Heart right ventricle (tissue), 16 donors: ENCODE measurements around the gene SNX6. TPM values are rescaled to one million over a fixed set of nuclear protein-coding genes. Genes with fewer than 3 reads are reported as not detected.
"Not testable (repeated sequence)": the region's sequence is repeated elsewhere in the genome, so short reads cannot be mapped to it uniquely, and the experiment has no call there.

Source experiments
- ATAC-seq, 8 donors: fragments of 200-7000 bp; cut with Tn5 transposase; one replicate each; pipeline ENCODE4 v1.9.1; 2020; ENCODE audit warnings: mild to moderate bottlenecking in 8 of 8, moderate library complexity in 8 of 8, moderate number of reproducible peaks in 1 of 8
- DNase-seq, 2 donors: peaks; one replicate each; pipeline ENCODE4 v3.0.0-alpha.2; 2020
- H3K27ac ChIP-seq, 10 donors: fragments of 200-600 bp; sonication (generic) in 2 of 10; one replicate each; pipeline versions ENCODE4 v1.5.0 to v1.8.0; 2020 to 2022; ENCODE audit warnings: mild to moderate bottlenecking in 3 of 10
- H3K27me3 ChIP-seq, 7 donors: fragments of 200-600 bp; one replicate each; pipeline ENCODE4 v1.8.0; 2021 to 2022; ENCODE audit warnings: mild to moderate bottlenecking in 2 of 7
- H3K36me3 ChIP-seq, 9 donors: fragments of 200-600 bp; sonication (generic) in 1 of 9; one replicate each; pipeline versions ENCODE4 v1.5.0 to v1.8.0; 2020 to 2022; ENCODE audit warnings: mild to moderate bottlenecking in 2 of 9
- H3K4me1 ChIP-seq, 9 donors: fragments of 200-600 bp; sonication (generic) in 1 of 9; one replicate each; pipeline versions ENCODE4 v1.5.0 to v1.8.0; 2020 to 2022; ENCODE audit warnings: mild to moderate bottlenecking in 4 of 9
- H3K4me3 ChIP-seq, 10 donors: fragments of 200-600 bp; sonication (generic) in 2 of 10; one replicate each; pipeline versions ENCODE4 v1.5.0 to v1.8.0; 2020 to 2022; ENCODE audit warnings: mild to moderate bottlenecking in 7 of 10, moderate library complexity in 2 of 10
- H3K9me3 ChIP-seq, 11 donors: fragments of 200-600 bp in 10 of 11; sonication (generic) in 2 of 11; one replicate each; pipeline versions ENCODE4 v1.5.0 to v1.8.0; 2013 to 2022; ENCODE audit warnings: mild to moderate bottlenecking in 2 of 11, control low read depth in 1 of 11, moderate library complexity in 1 of 11
- CTCF ChIP-seq, 9 donors: fragments of 200-600 bp; sonication (generic) in 2 of 9; IDR thresholded peaks; one replicate each; pipeline versions ENCODE4 v1.5.0 to v1.8.0; 2021 to 2022; ENCODE audit warnings: antibody characterized with exemption in 9 of 9, mild to moderate bottlenecking in 5 of 9, moderate library complexity in 1 of 9
- WGBS, 2 donors: extraction: QIAGEN DNeasy Blood & Tissue Kit; methylation state at CpG; one replicate each; pipeline ENCODE4 v1.1.7; 2013; ENCODE audit warnings: inconsistent platforms in 1 of 2; 5-methylcytosine and 5-hydroxymethylcytosine counted together
- intact Hi-C, 10 donors: fragments of 100-400 bp; cut with DNase I; formaldehyde crosslinking; loops; one replicate each; pipeline versions ENCODE4 v1.11.1 to v1.14.2; 2022
- polyA plus RNA-seq, 2 donors: library from polyadenylated mRNA; stranded (reverse); fragments of 200-250 nt; gene quantifications; one replicate each; pipeline ENCODE4 v1.2.3, GENCODE V29; 2013
- total RNA-seq, 10 donors: library from RNA; stranded (reverse); fragmentation: NEBNext Ultra II Directional in 3 of 10; extraction: Animal tissue kit (Norgen Biotek cat#: 25700) in 3 of 10; gene quantifications; one replicate each; pipeline versions ENCODE4 v1.2.1 to v1.2.4, GENCODE V29; 2021 to 2023
- donor health status: Arrhythmogenic right ventricular cardiomyopathy.
- donor health status: ischemic (EF 13 %, LVEDD 7.1; RV severe dilation, severe dysfunction).
- donor health status: healthy with polysubstance abuse.
- donor health status: DM: no; HTN: yes; CAD: no.
- donor health status: DM: no; HTN: no; CAD: no.
- donor health status: ischemic (EF 25% LVEDD 6.9; RV normal size, moderate dysfunction).
- donor health status: ischemic (EF 25% LVEDD 5.7; RV mildly dilated, moderate dysfunction).
- donor health status: healthy.
- donor health status: DM: yes; HTN: yes; CAD: no.
- donor health status: Ischemic cardiomyopathy.
- donor health status: ischemic (EF 35%, LVEDD 5.7; RV mildly dilated, moderate dysfunction).
- donor health status: nonischemic (EF 11% LVEDD 7.7; RV severe dilation, severe dysfunction).
- donor health status: DM: yes; HTN: yes; CAD: no.
- donor health status: PGD.
- donor health status: ischemic (EF 29% LVEDD 5.4; RV normal size, mild dysfunction).
- donor health status: nonischemic (EF 23%, LVEDD 6.1; RV moderate dilation, normal function).

SNX6 gene
- total and polyA plus RNA-seq, 12 donors: 17.3 to 89.8 (median 57.3) TPM

GRCh38 chr14:34655959-34656358, 26.0 kb upstream of the SNX6 start:
- 39 to 68% methylated on average over 1 of the region's 1 CpG for WGBS, 2 donors
- H3K4me3 ChIP-seq: no peak overlapping the region
- DNase-seq: no peak
- no peaks in the 10 kb centered on the region for H3K27me3 ChIP-seq
- no peak for ATAC-seq
- H3K9me3 ChIP-seq: peaks cover 0 to 10% (median 0%) of the 10 kb centered on the region in 11 donors
- no peak overlapping the region for H3K27ac ChIP-seq
- H3K36me3 ChIP-seq: no peaks in the 10 kb centered on the region
- TF ChIP-seq CTCF (IDR thresholded peaks at IDR 0.05): no peak
- intact Hi-C loops: no loop called here
- no peaks in the 10 kb centered on the region for H3K4me1 ChIP-seq

DNA sequence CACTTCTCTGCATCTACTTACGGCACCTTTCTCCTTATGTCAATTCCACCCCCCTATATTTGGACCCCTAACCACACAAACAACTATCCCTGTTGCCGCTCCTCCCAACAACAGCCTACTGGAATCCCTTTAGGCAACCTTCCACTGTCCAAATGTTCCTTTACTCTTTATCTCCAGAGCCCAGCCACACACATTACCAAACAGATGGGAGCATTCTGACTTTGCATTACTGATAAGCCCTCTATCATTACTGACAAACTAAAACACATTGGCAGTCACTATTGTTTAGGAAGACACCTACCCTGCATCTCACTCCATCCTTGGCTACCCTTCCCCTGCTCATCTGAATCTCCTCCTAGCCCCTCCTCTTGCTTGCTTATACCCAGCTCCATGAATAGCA, 23.1 kb upstream of the SNX6 start:
- DNase-seq, H3K4me3 ChIP-seq, ATAC-seq, intact Hi-C loops, H3K9me3 ChIP-seq, H3K27ac ChIP-seq, H3K27me3 ChIP-seq, H3K36me3 ChIP-seq: not testable (repeated sequence)
- WGBS, 2 donors: 94 to 95% methylated on average over 2 of the region's 2 CpGs
- H3K4me1 ChIP-seq: peaks cover 0 to 27% (median 0%) of the 10 kb centered on the region in 9 donors

DNA sequence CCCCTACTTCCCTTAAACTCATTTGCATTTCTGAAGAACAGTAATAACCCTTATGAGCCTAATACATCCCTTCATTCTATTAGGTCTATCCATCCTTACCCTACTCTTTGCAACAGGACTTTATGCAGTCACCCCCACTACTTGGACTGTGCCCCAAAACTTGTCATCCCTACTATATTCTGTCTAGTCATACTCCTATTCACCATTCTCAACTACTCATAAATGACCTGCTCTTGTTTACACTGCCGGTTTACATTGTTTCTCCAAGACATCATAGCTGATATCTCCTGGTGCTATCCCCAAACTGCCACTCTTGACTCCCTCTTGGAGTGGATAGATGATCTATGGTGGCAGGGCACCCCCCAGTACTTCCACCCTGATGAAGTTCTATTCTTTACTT, 22.4 kb upstream of the SNX6 start:
- H3K4me1 ChIP-seq: peaks cover 0 to 31% (median 0%) of the 10 kb centered on the region in 9 donors
- intact Hi-C loops, H3K36me3 ChIP-seq, H3K4me3 ChIP-seq, H3K27ac ChIP-seq, H3K27me3 ChIP-seq, ATAC-seq, DNase-seq, H3K9me3 ChIP-seq: not testable (repeated sequence)
- 87 to 95% methylated on average over 1 of the region's 1 CpG for WGBS, 2 donors

- TF ChIP-seq CTCF (IDR thresholded peaks at IDR 0.05): no peak
- Histone ChIP-seq H3K4me1 (peaks cover 0 to 33% (median 0%) of the 10 kb centered on the region in 9 donors), H3K27ac (peak overlapping the region in 1 of 10 donors; percentile 84), H3K27me3 (no peaks in the 10 kb centered on the region), H3K4me3 (no peak overlapping the region), H3K36me3 (no peaks in the 10 kb centered on the region), H3K9me3 (peaks cover 0 to 8% (median 0%) of the 10 kb centered on the region in 11 donors)
- intact Hi-C loops: no loop called here
- WGBS, 2 donors: 60 to 70% methylated on average over 4 of the region's 4 CpGs
- DNase-seq: no peak
- ATAC-seq: peak in 1 of 8 donors; percentile 91
These were observed 21.0 kb upstream of the SNX6 start for GRCh38 chr14:34650786-34651584.

GRCh38 chr14:34650006-34650405, 20.1 kb upstream of the SNX6 start:
- ATAC-seq, intact Hi-C loops, H3K9me3 ChIP-seq, H3K27me3 ChIP-seq, DNase-seq, H3K36me3 ChIP-seq, H3K4me3 ChIP-seq: not testable (repeated sequence)
- Histone ChIP-seq H3K4me1 (peaks cover 0 to 37% (median 0%) of the 10 kb centered on the region in 9 donors), H3K27ac (peak overlapping the region in 1 of 10 donors; percentile 84)
- 88 to 89% methylated on average over 2 of the region's 2 CpGs for WGBS, 2 donors

DNA sequence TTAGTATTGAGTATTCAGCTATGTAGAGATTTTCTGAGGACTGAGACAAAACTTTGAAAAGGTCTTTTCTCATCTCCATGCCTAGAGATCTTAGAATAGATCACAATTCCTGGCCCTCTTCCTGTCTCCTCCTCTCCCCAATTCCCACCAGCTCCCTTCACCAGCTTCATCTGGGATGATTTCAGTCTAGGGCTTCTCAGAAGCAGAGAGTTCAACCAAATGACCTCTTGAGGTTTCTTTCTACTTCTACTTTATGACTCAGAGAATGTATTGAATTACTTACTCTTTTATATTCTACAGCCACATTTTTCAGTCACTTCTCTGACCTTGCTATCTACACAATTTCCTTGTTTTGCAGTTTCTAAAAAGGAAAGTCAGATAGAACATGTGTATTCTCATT, 19.4 kb upstream of the SNX6 start:
- H3K27me3 ChIP-seq: no peaks in the 10 kb centered on the region
- TF ChIP-seq CTCF (IDR thresholded peaks at IDR 0.05): no peak
- H3K4me3 ChIP-seq: no peak overlapping the region
- no peaks in the 10 kb centered on the region for H3K36me3 ChIP-seq
- ATAC-seq: no peak
- H3K9me3 ChIP-seq: peaks cover 0 to 8% (median 0%) of the 10 kb centered on the region in 11 donors
- peaks cover 0 to 37% (median 0%) of the 10 kb centered on the region in 9 donors for H3K4me1 ChIP-seq
- DNase-seq: no peak
- intact Hi-C loops: no loop called here
- peak overlapping the region in 1 of 10 donors; percentile 84 for H3K27ac ChIP-seq
